Ecto neural progenitor cell (in vitro differentiated cells): Measurements from ENCODE around the gene ANKRD6.
"Not testable (repeated sequence)": the region's sequence is repeated elsewhere in the genome, so short reads cannot be mapped to it uniquely, and the experiment has no call there.

ENCODE experiments used
- DNase-seq: peaks from one replicate; pipeline ENCODE4 v3.0.0-alpha.2; 2018; ENCODE audit warnings: low spot score

Gene ANKRD6

DNA sequence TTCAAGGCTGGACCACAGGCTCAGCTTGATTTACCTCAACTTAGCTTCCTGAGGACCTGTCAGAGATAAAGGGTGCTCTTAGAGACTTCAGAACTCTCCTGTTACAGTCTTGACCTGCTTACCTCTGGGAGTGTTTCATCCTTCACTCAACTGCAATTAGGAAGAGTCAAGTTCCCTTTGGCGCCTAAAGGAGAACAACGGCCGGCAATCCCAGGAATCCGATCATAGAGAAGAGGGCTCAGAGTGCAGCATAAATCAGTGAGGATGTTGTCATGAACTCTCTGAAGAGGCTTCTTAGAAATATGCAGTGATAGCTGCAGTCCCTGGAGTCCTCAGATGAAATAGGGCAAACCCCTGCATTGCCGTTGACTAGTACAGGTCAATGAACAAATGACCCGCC, 169.2 kb downstream of the ANKRD6 start:
- DNase-seq = no peak

DNA sequence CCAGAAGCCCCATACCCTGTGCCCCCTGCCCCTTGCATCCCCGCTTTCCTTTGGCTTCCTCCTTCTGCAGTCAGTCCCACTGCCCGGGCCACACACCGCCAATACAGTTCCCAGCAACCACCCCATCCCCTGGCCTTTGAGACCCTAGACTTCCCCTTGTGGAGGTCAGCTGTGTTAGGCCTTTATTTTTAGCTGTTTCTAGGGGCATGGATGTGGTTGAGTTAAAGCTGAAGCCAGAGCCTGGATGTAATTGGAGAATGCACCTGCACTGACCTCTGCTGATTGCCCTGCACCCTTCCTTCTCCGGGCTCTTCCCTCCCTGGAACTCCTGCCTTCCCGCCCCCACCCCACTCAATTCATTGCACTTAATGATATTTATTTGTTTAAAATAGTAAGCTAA, 171.7 kb downstream of the ANKRD6 start:
- DNase-seq = no peak

DNA sequence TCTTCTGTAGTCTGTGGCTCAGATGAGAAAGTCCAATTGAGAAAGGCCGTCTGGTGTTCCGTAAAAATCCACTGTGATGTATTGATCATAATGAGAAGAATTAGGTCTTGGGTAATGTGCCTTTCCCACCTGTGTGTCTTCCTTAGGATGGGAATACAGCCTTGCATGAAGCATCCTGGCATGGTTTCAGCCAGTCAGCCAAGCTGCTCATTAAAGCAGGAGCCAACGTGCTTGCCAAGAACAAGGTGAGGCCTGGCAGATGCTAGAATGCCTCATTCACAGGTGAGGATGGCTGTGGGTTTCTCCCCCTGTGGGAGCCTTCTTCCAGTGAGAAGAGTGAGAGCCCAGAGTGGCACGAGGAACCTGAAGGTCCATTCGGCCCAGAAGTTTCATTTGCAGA, 172.9 kb downstream of the ANKRD6 start:
- DNase-seq = no peak

DNA sequence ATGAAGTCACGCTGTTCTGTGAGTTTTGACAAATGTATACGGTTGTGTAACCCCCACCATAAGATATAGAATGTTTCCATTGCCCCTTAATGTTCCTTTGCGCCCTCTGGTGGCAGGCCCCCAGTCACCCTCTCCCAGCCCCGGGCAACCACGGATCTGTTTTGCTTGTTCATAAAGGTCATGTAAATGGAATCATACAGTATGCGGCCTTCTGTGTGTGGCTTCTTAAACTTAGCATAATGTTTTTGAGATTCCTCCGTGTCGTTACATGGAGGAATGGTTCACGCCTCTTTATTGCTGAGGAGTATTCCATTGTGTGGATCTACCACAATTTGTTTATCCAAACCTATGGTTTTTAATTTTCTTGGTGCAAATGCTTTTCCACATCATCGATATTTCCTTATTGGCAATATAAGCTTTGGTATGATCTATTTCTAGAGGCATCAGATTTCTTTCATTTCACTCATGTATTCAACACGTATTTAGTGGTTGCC, 177.2 kb downstream of the ANKRD6 start:
- peak; percentile 77 for DNase-seq

DNA sequence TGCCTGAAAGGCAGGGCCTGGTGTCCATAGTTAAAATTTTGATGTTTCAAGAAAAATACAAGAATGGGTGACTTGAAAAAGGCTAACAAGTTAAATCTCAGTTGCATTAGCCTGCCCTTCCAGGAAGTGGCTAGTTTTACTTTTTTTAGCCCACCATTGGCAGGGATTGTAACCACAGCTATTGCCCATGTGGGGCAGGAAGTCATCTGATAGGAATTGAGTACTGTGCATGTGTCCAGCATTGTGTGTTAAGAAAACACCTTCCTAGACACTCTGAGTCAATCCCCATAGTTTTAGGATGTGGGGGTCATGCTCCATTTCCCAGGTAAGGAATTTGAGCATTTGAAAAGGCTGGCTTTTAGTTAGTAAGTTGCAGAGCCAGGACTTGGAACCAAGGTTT, 178.7 kb downstream of the ANKRD6 start:
- peak; percentile 20 for DNase-seq

DNA sequence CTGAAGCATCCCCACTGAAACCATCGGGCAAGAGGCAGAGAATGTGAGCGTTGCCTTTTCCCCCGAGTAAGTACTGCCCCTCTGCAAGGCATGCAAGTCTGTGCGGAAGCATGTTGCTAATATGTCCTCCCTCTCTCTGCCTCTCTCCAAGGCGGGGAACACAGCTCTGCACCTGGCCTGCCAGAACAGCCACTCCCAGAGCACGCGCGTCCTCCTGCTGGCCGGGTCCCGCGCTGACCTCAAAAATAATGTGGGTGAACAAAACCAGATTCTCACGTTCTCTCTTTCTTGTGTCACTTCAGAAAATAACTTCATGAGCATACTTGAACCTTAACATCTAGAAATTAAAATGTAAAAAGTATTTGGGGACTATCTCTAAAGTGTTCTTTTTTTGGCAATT, 179.2 kb downstream of the ANKRD6 start:
- DNase-seq = peak; percentile 48

DNA sequence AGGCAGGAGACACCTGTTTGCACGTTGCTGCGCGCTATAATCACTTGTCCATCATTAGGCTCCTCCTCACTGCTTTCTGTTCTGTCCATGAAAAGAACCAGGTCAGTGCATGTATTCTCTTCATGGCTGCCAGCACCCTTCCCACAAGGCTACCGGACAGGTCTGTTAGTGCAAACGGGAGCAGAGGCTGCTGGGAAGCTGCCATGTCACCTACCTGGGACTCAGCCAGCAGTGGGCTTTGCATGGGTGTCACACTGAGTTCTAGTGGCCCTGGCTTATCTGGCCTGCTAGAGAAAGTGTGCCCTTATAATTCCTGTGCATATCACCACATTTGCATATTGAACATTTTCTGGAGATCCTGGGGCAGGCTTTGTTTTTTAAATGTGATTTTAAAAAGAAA, 180.8 kb downstream of the ANKRD6 start:
- DNase-seq = peak; percentile 22

DNA sequence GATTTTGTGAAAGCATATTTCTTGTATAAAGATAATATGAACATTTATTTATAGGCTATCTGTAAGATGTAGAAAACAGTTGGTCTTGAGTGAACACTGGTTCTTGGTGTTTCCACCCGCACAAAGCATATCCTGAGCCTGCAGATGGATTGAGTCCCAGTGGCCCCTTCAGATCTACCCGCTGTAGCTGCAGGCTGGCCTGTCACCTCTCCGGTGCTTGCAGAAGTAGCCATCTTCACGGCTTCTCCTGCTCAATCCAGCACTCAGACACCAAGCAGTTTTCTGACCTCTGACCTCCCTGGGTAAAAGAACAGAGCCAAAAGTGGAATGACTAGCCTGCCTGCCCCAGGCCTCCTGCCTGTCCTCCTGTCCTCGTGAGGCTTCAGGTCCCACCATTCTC, 182.9 kb downstream of the ANKRD6 start:
- DNase-seq = peak; percentile 39

DNA sequence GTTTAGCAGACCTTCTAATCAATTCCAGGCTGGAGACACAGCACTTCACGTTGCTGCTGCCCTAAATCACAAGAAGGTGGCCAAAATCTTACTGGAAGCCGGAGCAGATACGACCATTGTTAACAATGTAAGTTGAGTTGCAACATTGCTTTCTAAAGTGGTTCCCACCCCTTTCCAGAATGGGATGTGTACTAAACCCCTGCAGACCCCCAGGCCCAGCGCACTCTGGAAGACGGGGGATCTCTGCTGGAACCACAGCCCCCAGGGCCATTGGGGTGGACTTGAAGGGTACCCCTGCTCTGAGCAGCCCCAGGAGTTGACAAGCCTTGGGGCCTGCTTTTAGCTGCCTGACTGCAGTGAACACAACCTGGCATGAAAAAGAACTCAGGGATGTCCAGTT, 183.6 kb downstream of the ANKRD6 start:
- DNase-seq = peak; percentile 24

DNA sequence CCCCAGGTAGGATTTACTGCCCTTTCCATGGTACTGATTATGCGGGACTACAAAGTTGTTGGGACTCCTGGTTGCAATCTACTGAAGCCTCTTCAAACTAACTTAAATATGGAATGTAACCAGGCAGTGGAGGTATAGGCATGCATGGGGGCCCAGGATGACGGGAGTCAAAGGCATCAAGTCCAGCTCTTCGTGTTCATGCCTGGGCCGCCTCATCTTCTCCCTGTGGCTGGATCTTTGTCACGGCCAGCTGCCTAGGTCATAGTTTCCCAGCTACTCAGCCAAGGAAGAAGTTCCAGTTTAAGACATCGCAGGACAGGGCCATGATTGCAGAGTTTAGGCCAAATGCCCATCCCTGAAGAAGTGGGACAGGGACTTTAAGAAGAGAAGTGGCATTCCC, 185.1 kb downstream of the ANKRD6 start:
- no peak for DNase-seq

DNA sequence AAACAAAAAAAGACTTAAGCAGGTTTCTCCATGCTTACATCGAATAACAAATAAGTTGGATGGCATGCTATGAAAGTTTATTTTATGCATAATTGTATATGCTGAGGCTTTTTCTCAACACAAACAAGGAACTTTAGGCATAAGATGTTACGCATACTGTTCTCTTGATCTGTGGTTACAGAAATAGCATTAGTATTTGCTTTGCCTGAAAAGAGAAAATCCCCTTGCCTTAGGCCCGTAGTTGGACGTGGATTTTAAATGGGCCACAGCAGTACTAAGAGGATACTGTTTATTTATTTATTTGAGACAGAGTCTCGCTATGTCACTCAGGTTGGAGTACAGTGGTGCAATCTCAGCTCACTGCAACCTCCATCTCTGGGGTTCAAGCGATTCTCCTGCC, 186.6 kb downstream of the ANKRD6 start:
- DNase-seq = no peak

DNA sequence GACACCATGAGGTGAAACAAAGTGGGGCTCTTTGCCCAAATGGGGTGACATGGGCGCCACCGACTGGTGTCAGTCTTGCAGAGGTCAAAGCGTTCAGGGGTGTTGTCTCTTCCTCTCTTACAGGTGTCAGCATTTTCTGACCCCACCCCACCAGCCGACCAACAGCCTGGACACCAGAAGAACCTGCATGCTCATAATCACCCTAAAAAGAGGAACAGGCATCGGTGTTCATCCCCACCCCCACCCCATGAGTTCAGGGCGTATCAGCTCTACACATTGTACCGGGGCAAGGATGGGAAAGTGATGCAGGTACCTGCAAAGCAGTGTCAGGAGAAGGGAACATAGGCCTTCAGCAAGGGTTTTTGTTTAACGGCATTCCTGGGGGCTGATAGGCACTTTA, 190.8 kb downstream of the ANKRD6 start:
- DNase-seq = peak; percentile 33

DNA sequence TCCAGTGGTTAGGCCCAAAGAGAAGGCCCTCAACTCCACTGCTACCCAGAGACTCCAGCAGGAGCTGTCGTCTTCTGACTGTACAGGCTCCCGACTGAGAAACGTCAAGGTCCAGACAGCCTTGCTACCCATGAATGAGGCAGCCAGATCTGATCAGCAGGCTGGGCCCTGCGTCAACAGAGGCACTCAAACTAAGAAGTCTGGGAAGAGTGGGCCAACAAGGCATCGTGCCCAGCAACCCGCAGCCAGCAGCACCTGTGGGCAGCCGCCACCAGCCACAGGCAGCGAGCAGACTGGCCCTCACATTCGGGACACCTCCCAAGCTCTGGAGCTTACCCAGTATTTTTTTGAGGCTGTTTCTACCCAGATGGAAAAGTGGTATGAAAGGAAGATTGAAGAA, 197.5 kb downstream of the ANKRD6 start:
- DNase-seq = no peak

DNA sequence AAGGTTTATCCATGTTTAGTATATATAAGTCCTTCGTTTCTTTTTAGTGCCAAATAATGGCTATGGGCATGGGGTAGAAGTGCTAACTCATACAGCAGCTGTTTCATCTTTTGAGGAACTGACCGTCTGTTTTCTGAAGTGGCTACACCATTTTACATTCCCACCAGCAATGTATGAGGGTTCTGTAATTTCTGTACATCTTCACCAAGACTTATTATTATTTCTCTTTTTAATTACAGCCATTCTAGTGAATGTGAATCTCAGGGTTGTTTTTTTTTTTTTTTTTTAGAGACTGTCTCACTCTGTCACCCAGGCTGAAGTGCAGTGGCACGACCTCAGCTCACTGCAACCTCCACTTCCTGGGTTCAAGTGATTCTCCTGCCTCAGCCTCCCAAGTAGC, 203.5 kb downstream of the ANKRD6 start:
- DNase-seq = not testable (repeated sequence)

DNA sequence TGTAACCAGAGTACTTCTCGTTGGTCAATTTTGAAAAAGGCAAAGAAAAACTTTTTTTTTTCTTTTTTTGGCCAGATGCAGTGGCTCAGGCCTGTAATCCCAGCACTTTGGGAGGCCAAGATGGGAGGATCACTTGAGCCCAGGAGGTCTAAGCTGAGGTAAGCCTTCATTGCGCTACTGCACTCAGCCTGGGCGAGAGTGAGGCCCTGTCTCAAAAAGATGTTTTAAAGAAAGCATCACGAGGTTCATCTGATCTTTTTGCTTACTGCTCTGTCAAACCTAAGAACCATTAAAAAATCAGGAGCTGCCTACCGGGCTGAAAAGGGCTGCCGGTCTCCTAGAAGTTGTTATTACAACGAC, 205.0 kb downstream of the ANKRD6 start:
- no peak for DNase-seq

DNA sequence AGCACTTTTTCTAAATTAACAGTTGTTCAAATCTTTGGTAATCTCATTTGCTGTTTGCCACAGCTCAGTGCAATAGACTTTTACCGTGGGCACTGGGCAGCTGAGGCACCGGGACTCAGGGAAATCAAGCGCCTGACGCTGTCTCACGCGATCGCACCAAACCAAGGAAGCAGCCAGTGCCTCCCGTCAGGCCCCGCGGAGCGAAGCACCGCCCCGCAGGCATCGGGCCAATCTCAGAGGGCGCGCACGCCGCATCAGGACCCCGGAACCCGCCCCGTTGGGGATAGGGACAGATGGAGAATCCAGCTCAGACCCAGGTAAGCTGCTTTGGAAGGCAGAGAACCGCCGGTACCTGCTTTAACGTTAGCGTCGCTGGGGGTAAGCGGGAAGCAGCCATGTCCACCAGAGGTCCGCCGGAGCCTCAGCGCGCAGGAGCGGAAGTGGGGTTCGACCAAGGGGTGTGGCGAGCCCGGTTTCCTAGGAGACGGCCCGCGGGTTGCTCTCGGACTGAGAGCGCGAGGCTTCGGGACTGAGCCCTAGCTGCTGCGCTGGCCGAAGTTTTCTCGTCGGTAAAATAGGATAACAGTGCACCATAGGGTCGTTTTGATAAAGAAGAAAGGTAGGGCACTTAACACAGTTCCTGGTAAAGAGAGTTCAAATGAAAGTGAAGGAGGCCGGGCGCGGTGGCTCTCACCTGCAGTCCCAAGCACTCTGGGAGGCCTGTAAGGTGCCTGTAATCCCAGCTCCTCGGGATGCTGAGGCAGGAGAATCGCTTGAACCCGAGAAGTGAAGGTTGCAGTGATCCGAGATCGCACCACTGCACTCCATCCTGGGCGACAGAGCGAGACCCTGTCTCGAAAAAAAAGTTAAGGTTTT, 205.6 kb downstream of the ANKRD6 start, which contains the start of gene LYRM2:
Gene LYRM2, minus strand, starts transcription at position 428 of the 876 bp plus-strand sequence. Its CDS starts 31 bp downstream, at position 397.
- DNase-seq = peak; percentile 95

DNA sequence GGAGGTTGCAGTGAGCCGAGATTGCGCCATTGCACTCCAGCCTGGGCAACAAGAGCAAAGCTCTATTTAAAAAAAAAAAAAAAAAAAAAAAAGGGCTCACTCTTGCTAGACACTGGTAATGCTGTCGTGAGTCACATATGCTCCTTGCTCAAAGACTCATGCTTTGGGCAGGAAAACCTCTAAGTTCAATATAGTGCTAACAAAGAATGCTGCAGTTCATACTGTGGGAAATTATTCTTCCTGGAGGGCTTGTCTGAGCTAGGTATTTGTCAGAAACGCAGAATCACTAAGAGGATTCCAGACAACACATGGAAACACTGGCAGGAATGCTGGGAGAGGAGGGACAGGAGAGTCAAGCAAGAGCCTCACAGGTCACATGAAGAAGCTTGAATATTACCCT, 207.9 kb downstream of the ANKRD6 start:
- DNase-seq = no peak

DNA sequence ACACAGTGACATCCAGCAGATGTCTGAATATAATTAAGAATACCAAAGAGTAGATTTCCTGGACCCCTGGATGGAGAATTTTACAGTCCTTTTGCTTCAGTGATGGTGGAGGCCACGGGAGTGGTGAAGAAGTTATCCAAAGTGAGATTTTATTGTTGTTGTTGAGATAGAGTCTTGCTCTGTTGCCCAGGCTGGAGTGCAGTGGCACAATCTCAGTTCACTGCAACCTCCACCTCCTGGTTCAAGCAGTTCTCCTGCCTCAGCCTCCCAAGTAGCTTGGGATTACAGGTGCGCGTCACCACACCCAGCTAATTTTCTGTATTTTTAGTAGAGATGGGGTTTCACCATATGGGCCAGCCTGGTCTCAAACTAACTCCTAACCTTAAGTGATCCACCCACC, 208.6 kb downstream of the ANKRD6 start:
- DNase-seq = not testable (repeated sequence)

DNA sequence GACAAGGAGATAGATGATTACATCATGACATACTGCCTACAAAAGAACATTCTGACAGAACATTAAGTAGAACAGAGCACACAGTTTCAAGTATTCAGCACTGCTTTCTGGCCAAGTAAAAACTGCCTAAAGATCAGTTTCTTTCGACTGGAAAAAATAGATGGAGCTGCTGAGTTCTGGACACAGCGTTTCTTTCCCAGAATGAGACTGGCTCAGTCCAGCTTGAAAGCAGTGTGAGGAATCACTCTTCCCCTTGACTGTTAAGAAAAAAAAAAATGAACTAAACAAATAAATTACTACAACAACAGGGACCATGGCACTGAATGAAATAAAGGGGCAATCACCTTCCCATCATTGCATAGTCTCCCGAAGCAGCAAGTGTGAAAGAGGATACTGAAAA, 210.0 kb downstream of the ANKRD6 start:
- no peak for DNase-seq

DNA sequence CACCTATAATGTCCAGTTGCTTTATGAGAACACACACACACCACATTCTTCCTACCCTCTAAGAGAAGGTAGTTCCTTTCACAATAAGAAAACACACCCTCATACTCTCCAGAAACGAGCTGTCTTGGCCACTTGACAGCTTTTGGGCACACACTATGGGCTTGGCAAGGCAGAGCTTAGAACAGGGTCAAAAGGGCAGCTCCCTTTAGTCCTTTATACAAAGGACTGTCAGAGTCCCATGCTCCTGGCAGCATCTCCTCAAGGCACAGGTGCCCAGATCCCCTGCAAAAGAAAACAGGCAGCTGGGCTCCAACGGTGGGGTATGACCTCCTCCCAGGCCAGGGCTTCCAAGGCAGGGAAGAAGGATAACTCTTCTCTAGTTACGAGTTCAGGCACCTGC, 210.5 kb downstream of the ANKRD6 start:
- DNase-seq = no peak

DNA sequence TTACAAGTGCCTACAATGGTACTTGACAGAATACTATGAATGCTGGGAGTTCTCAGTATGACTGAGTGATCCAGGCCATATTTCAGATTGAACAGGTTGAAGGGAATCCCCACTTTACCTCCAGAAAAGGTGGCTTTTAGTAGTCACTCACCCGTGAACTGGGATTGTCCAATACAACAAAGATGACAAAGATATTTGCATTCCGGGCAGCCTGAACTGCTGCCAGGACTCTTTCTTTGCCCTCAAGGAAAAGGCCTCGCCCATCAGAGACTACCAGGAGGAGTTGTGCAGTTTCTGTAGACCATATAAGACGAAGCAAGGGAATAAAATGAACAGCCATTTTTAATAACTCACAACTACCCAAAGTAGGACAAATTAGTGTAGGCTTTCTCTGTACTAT, 211.9 kb downstream of the ANKRD6 start:
- no peak for DNase-seq

DNA sequence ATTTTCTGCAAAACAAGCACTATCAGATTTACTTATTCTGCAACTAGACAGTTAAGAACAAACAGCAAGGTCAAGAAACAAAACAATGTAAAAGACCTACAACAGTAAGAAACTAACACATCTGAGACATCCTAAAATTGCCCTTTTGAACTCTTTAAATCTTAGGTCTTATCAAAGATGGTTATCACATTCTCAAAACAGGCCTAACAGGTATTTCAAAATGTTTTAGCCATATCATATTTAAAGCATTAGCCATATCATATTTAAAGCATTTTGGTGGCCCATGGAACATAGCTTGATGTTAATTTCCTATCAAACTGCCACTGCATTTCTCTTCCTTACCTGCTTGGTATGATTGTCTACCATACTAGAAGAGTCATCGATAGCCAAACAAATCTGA, 216.7 kb downstream of the ANKRD6 start:
- DNase-seq = no peak

DNA sequence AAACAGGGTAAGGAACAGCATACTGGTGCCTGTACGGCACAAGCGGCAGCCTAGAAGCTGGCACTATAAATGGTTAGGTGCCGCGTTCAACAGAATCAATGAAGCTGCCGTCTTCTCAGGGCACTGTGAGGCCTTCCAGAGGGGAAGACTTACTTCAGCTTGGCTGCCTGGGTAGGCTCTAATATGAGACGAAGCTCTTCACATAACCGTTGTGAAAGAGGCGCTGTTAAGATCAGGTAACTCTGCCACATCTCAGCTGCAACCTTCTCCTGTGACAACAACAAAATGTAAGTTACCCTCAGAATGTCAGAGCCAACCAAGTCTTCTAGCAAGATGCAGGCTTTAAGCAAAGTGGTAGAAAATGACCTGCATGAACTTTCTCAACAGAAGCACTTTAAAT, 217.6 kb downstream of the ANKRD6 start:
- no peak for DNase-seq

DNA sequence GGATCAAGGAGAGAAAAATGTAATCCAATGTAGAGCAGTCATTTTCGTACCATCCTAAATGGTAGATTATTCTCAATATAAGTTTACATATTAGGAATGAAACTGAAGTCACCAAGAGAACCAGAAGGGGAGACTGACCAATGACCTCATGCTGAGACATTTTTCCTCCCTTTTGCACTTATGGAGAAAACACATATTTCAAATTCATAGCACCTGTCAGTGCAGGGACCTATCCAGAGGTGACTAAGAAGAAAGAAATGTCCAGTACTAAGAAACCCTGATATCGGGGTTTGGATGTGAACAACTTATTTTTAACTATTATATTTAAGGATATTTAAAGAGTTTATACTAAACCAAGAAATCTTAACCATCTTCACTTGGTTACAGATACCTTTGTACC, 222.2 kb downstream of the ANKRD6 start:
- no peak for DNase-seq
